HepG2 (cell line): ENCODE results near the gene VPS26B. TPM values are rescaled to one million over a fixed set of nuclear protein-coding genes. Genes with fewer than 3 reads are reported as not detected.
A peak's percentile ranks its signal among the peaks of the same experiment; 100 is the strongest.

Experiments
- ATAC-seq: fragments of 200-7000 bp; cut with Tn5 transposase; 3 replicates; pipeline ENCODE4 v1.9.1; 2020; ENCODE audit warnings: mild to moderate bottlenecking, moderate library complexity
- BruUV-seq: library from RNA; stranded (reverse); fragments of 400-500 nt; replicated peaks from 2 replicates; lab custom pipeline; 2021; lab: Mats Ljungman, UMichigan
- CTCF ChIA-PET: fragments of 300-600 bp; formaldehyde crosslinking; extraction: SDS; loops from one replicate; lab custom pipeline; 2021; ENCODE audit warnings: low total read pairs, inconsistent platforms, low intra/inter-chr PET ratio; lab: Yijun Ruan, JAX
- POLR2A ChIA-PET: fragments of 350-600 bp; sonication (Branson Sonifier 250); formaldehyde crosslinking; loops from one replicate; lab custom pipeline; 2020; ENCODE audit warnings: antibody characterized with exemption, inconsistent platforms; lab: Yijun Ruan, JAX
- DNase-seq: peaks from one replicate; pipeline ENCODE4 v3.0.0-alpha.2; 2015; ENCODE audit warnings: low spot score
- FAIRE-seq: peaks from 3 replicates; lab custom pipeline; 2011; peaks lifted over from hg19 to GRCh38; lab: Jason Lieb, UNC
- H2AFZ ChIP-seq: one replicate; pipeline ENCODE4 v1.6.1; 2011; ENCODE audit warnings: low read length, inconsistent platforms
- H3K27ac ChIP-seq: fragments of 300-600 bp; 3 replicates; pipeline ENCODE4 v1.8.0; 2011; ENCODE audit warnings: mixed run types, mild to moderate bottlenecking, mixed read lengths, low read length, inconsistent platforms; ENCODE audit not compliant: insufficient read depth; ENCODE audit errors: extremely low read length
- H3K27me3 ChIP-seq, 2 experiments: fragments of 200-600 bp in 1 of 2; 2 replicates in 1 of 2; 3 replicates in 1 of 2; pipeline versions ENCODE4 v1.6.0 to v1.8.0; 2011; ENCODE audit warnings: low read length in 2 of 2, mild to moderate bottlenecking in 2 of 2, moderate library complexity in 2 of 2, inconsistent platforms in 1 of 2; ENCODE audit not compliant: insufficient read depth in 2 of 2, control insufficient read depth in 1 of 2
- H3K36me3 ChIP-seq, 2 experiments: fragments of 200-600 bp in 1 of 2; replicated peaks in 1 of 2; 2 replicates in 1 of 2; 3 replicates in 1 of 2; pipeline versions ENCODE4 v1.5.1 to v1.8.0; 2011; ENCODE audit warnings: low read length in 2 of 2, inconsistent platforms in 1 of 2; ENCODE audit not compliant: insufficient read depth in 2 of 2, control insufficient read depth in 1 of 2
- H3K4me1 ChIP-seq: 2 replicates; pipeline ENCODE4 v1.5.1; 2012; ENCODE audit warnings: low read length, inconsistent platforms; ENCODE audit not compliant: insufficient read depth
- H3K4me2 ChIP-seq: 2 replicates; pipeline ENCODE4 v1.6.0; 2011; ENCODE audit warnings: low read depth, low read length, inconsistent platforms
- H3K4me3 ChIP-seq, 3 experiments: fragments of 200-600 bp in 1 of 3; sonication (generic), shearing (Covaris generic) in 1 of 3; replicated peaks in 1 of 3; 2 replicates each; pipeline ENCODE4 v1.5.1; 2011 to 2016; ENCODE audit warnings: low read length in 3 of 3, inconsistent platforms in 2 of 3, low read depth in 2 of 3, mild to moderate bottlenecking in 2 of 3, control low read depth in 1 of 3, mixed read lengths in 1 of 3; ENCODE audit not compliant: insufficient read depth in 1 of 3
- H3K79me2 ChIP-seq: one replicate; pipeline ENCODE4 v1.6.1; 2011; ENCODE audit warnings: low read length, inconsistent platforms; ENCODE audit not compliant: insufficient read depth
- H3K9ac ChIP-seq: 2 replicates; pipeline ENCODE4 v1.6.0; 2011; ENCODE audit warnings: mild to moderate bottlenecking, low read depth, low read length, inconsistent platforms; ENCODE audit not compliant: insufficient read depth
- H3K9me3 ChIP-seq: 2 replicates; pipeline ENCODE4 v1.5.1; 2012; ENCODE audit warnings: mild to moderate bottlenecking, low read length
- H4K20me1 ChIP-seq: 2 replicates; pipeline ENCODE4 v1.6.0; 2011; ENCODE audit warnings: inconsistent platforms, mild to moderate bottlenecking, low read length, moderate library complexity; ENCODE audit not compliant: insufficient read depth
- IKZF5 ChIP-seq: IDR thresholded peaks from 2 replicates; pipeline ENCODE4 v1.6.1; 2018; ENCODE audit warnings: missing genetic modification reagents, mild to moderate bottlenecking, missing compliant biosample characterization
- JUND ChIP-seq: sonication (generic); formaldehyde crosslinking; IDR thresholded peaks from 2 replicates; pipeline ENCODE4 v1.8.0; 2022; ENCODE audit warnings: mild to moderate bottlenecking, missing genetic modification reagents
- MAFG ChIP-seq: sonication (generic); formaldehyde crosslinking; IDR thresholded peaks from 2 replicates; pipeline ENCODE4 v1.5.1; 2020; ENCODE audit warnings: mild to moderate bottlenecking, missing genetic modification reagents
- MAFK ChIP-seq, 2 experiments: IDR thresholded peaks in 1 of 2; conservative IDR thresholded peaks in 1 of 2; 2 replicates each; pipeline ENCODE4 v1.6.1; 2011; ENCODE audit warnings: improper control_type of control experiment in 2 of 2, low read length in 2 of 2
- MED1 ChIP-seq: sonication (generic); formaldehyde crosslinking; IDR thresholded peaks from 2 replicates; pipeline ENCODE4 v1.4.0; 2020; ENCODE audit warnings: missing genetic modification reagents
- NFE2L2 ChIP-seq: fragments of 150-350 bp; IDR thresholded peaks from 2 replicates; pipeline ENCODE4 v1.6.1; 2014; ENCODE audit warnings: low read length
- NFRKB ChIP-seq: fragments of 450-650 bp; IDR thresholded peaks from 2 replicates; pipeline ENCODE4 v1.6.1; 2017
- SP5 ChIP-seq: IDR thresholded peaks from 2 replicates; pipeline ENCODE4 v1.6.1; 2016; ENCODE audit warnings: low read depth, borderline replicate concordance
- YY1 ChIP-seq: IDR thresholded peaks from 2 replicates; pipeline ENCODE4 v1.6.1; 2011; ENCODE audit warnings: low read length, low read depth, moderate library complexity, mild to moderate bottlenecking; ENCODE audit not compliant: insufficient read depth, insufficient replicate concordance
- ZBTB1 ChIP-seq: sonication (generic); formaldehyde crosslinking; IDR thresholded peaks from 2 replicates; pipeline ENCODE4 v1.4.0; 2020; ENCODE audit warnings: missing genetic modification reagents, borderline replicate concordance
- ZNF746 ChIP-seq: sonication (generic); formaldehyde crosslinking; IDR thresholded peaks from 2 replicates; pipeline ENCODE4 v1.8.0; 2022; ENCODE audit warnings: mild to moderate bottlenecking, missing genetic modification reagents
- WGBS: methylation state at CpG from one replicate; pipeline ENCODE4 v1.1.6; 2017; ENCODE audit warnings: low lambda C conversion rate; 5-methylcytosine and 5-hydroxymethylcytosine counted together
- in situ Hi-C: cut with HindIII; loops from 2 replicates; pipeline ENCODE4 v1.10.0; 2017; ENCODE audit warnings: low pct_unique_long_range_greater_than_20kb; ENCODE audit not compliant: extremely low pct_ligation_motif_present
- intact Hi-C: fragments of 100-400 bp; cut with micrococcal nuclease; formaldehyde crosslinking; loops from one replicate; pipeline ENCODE4 v1.10.0; 2022; ENCODE audit not compliant: unreplicated experiment
- polyA plus RNA-seq, 8 experiments: library from polyadenylated mRNA; depleted of rRNA in 3 of 8; stranded (reverse) in 7 of 8; unstranded in 1 of 8; fragments of >200 nt; fragmentation: Illumina TruSeq in 4 of 8; extraction: Trizol in 4 of 8; gene quantifications; 2 replicates each; pipeline versions ENCODE4 v1.2.1 to v1.2.3, GENCODE V29; 2011 to 2016; ENCODE audit warnings: low read depth in 4 of 8, missing spikeins in 1 of 8, mixed read lengths in 1 of 8; ENCODE audit not compliant: insufficient read depth in 1 of 8
- total RNA-seq, 5 experiments: library from RNA; depleted of rRNA; stranded (reverse); fragments of >200 nt; fragmentation: Illumina TruSeq; extraction: Trizol; gene quantifications; 2 replicates each; pipeline ENCODE4 v1.2.3, GENCODE V29; 2016; ENCODE audit warnings: low read depth in 1 of 5

The VPS26B gene
- total and polyA plus RNA-seq, 2 of the 13 experiments (the other 11 are each of a cell fraction or from before 2014, with no cell fraction given), result 20.2 to 23.2 TPM

DNA sequence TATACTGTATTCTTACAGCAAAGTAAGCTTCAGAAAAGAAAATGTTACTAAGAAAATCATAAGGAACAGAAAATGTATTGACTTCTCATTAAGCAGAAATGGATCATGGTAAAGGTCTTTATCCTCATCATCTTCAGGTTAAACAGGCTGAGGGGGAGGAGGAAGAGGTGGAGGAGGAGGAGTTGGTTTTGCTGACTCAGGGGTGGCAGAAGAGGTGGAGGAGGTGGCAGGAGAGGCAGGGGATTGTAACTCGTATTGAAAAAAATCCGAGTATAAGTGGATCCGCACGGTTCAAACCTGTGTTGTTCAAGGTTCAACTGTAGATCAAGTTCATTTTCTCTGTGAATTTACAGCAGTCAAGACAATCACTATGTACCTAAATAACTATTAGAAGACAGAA, 64.7 kb downstream of the VPS26B start (continued):
- TF ChIP-seq IKZF5 (no peak), ZNF746 (no peak), SP5 (CRISPR knock-in tag) (no peak), JUND (CRISPR knock-in tag) (no peak), MAFK (conservative IDR thresholded peaks at IDR 0.05 in 1 of 2, IDR thresholded peaks at IDR 0.05 in 1 of 2; ENCODE audit: low read length in 2 of 2) (peak; percentile 27 to 73; a peak in 2 of 4 replicates)

DNA sequence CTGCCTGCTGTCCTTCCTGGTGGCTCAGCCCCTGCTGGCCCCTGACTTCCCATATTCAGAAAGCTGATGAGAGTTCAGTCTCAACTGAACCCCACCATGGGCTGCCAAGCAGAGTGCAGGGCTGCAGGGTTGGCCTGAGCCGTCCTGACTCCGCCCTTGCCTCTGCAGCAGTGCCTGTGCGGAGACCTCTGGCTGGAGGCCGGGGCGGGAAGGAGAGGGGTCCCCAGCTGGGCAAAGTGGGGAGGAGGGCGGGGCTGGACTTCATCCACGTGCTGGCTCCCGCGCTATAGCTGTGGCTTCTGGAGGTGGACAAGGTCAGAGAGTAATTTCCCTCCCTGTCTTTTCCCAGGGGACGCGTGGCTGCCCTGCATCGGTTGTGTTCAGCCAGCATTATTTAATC, 65.3 kb downstream of the VPS26B start:
- no peaks in the 10 kb centered on the region for H3K9me3 ChIP-seq
- H2AFZ ChIP-seq, result no peak overlapping the region
- DNase-seq (no peak), FAIRE-seq (no peak), ATAC-seq (peak; percentile 79)
- no peak overlapping the region for H3K27ac ChIP-seq
- in situ Hi-C loops, result no loop called here
- no TSS peak for BruUV-seq
- H3K4me2 ChIP-seq, result no peak overlapping the region
- H3K79me2 ChIP-seq, result no peaks in the 10 kb centered on the region
- POLR2A ChIA-PET, result no interaction called here
- intact Hi-C loops, result no loop called here
- TF ChIP-seq MAFG (CRISPR knock-in tag), result no peak
- TF ChIP-seq, all 625 proteins: peak for 0
- no peak overlapping the region for H3K4me3 ChIP-seq
- no peaks in the 10 kb centered on the region for H4K20me1 ChIP-seq
- H3K9ac ChIP-seq, result no peak overlapping the region
- WGBS, result 16% methylated on average over 8 of the region's 12 CpGs
- H3K27me3 ChIP-seq, result peaks cover 0 to 39% of the 10 kb centered on the region in 2 experiments; a peak in 3 of 5 replicates
- CTCF ChIA-PET, result no interaction called here
- H3K36me3 ChIP-seq, result no peaks in the 10 kb centered on the region
- no peaks in the 10 kb centered on the region for H3K4me1 ChIP-seq

GRCh38 chr11:134290646-134291045, 66.2 kb downstream of the VPS26B start:
- CTCF ChIA-PET, result no interaction called here
- H3K27me3 ChIP-seq, result peaks cover 0 to 39% of the 10 kb centered on the region in 2 experiments; a peak in 3 of 5 replicates

More at GRCh38 chr11:134290646-134291045, 66.2 kb downstream of the VPS26B start:
- Histone ChIP-seq H3K9me3 (no peaks in the 10 kb centered on the region), H3K36me3 (no peaks in the 10 kb centered on the region), H3K4me1 (no peaks in the 10 kb centered on the region), H3K4me3 (no peak overlapping the region), H4K20me1 (no peaks in the 10 kb centered on the region), H2AFZ (no peak overlapping the region), H3K4me2 (no peak overlapping the region), H3K27ac (no peak overlapping the region), H3K9ac (no peak overlapping the region), H3K79me2 (no peaks in the 10 kb centered on the region)
- no peak for FAIRE-seq
- in situ Hi-C loops (no loop called here), intact Hi-C loops (no loop called here)
- ATAC-seq, result no peak
- no peak for DNase-seq
- POLR2A ChIA-PET, result no interaction called here
- TF ChIP-seq ZBTB1 (no peak), MED1 (no peak), NFRKB (no peak), YY1 (no peak), NFE2L2 (no peak)
- 35% methylated on average over 7 of the region's 7 CpGs for WGBS
- no TSS peak for BruUV-seq
